Measurements from ENCODE around the gene FNDC3A. TPM values are rescaled to one million over a fixed set of nuclear protein-coding genes. Genes with fewer than 3 reads are reported as not detected.

The FNDC3A gene
- polyA plus RNA-seq, 1 of the 3 experiments (the other 2 are of a cell fraction), result 27.7 TPM

GRCh38 chr13:49246850-49247642 is 271.3 kb downstream of the FNDC3A start:
- H3K36me3 ChIP-seq (replicated peaks in 1 of 2; ENCODE audit: control insufficient read depth in 1 of 2, insufficient read depth in 2 of 2, low read length in 1 of 2), result peaks cover 10 to 14% of the 10 kb centered on the region in 2 experiments
- CTCF ChIA-PET, result interaction anchor here (1.0 to 2.8 kb wide), 2 partner anchors 34 to 360 kb away, joined by 4 to 18 read pairs; no protein-coding TSS in a partner anchor
- H3F3A ChIP-seq (replicated peaks; ENCODE audit: insufficient read depth), result peaks cover 8% of the 10 kb centered on the region
- no peaks in the 10 kb centered on the region for H3K9me3 ChIP-seq
- H3K27ac ChIP-seq (ENCODE audit: low read depth in 2 of 2, low read length in 1 of 2), result peak overlapping the region; percentile 67 to 71
- H3K4me2 ChIP-seq, result peak overlapping the region; percentile 88
- H3K79me2 ChIP-seq (ENCODE audit: insufficient read depth), result peaks cover 16% of the 10 kb centered on the region; the same call in 1 of the 2 replicates
- H2AFZ ChIP-seq (ENCODE audit: low read depth), result peak overlapping the region; percentile 98
- no peaks in the 10 kb centered on the region for H3K27me3 ChIP-seq (ENCODE audit: insufficient read depth)
- H3K9ac ChIP-seq, result peak overlapping the region; percentile 83
- H3K9me2 ChIP-seq, result no peaks in the 10 kb centered on the region
- no peaks in the 10 kb centered on the region for H4K20me1 ChIP-seq (ENCODE audit: insufficient read depth)
- H3K4me3 ChIP-seq (ENCODE audit: low read depth in 2 of 2, low read length in 1 of 2), result peak overlapping the region; percentile 71 to 75
- no peak for DNase-seq
- TF ChIP-seq POLR2AphosphoS5 (IDR thresholded peaks at IDR 0.05; ENCODE audit: low read depth, low read length) (no peak), PBX3 (IDR thresholded peaks at IDR 0.05) (no peak)
- 27% methylated on average over 4 of the region's 4 CpGs for WGBS (ENCODE audit: low lambda C conversion rate)
- POLR2A ChIA-PET, result interaction anchor here (1.7 kb wide), 1 partner anchor 197 kb away, joined by 14 read pairs; the partner anchor contains the start of genes CAB39L and SETDB2
- H3K4me1 ChIP-seq (ENCODE audit: control insufficient read depth in 1 of 2, insufficient read depth in 2 of 2, low read depth in 1 of 2, low read length in 1 of 2), result peaks cover 0 to 4% of the 10 kb centered on the region in 2 experiments; a peak in 2 of 4 replicates

- peak within 1 kb of the TSS; percentile 83 for H3K9ac ChIP-seq
- no peaks in the 10 kb centered on the region for H3K9me3 ChIP-seq
- H3K4me2 ChIP-seq, result peak within 1 kb of the TSS; percentile 88
- H3K79me2 ChIP-seq (ENCODE audit: insufficient read depth), result peaks cover 16% of the 10 kb centered on the region; the same call in 1 of the 2 replicates
- peaks cover 0 to 4% of the 10 kb centered on the region in 2 experiments; a peak in 2 of 4 replicates for H3K4me1 ChIP-seq (ENCODE audit: control insufficient read depth in 1 of 2, insufficient read depth in 2 of 2, low read depth in 1 of 2, low read length in 1 of 2)
- ChIA-PET POLR2A (interaction anchor here (1.7 kb wide), 1 partner anchor 196 kb away, joined by 14 read pairs; the partner anchor contains the start of genes CAB39L and SETDB2), CTCF (interaction anchor here (0.8 to 2.8 kb wide), 6 partner anchors 10 to 359 kb away, joined by 3 to 18 read pairs (median 4); no protein-coding TSS in a partner anchor)
- peaks cover 8% of the 10 kb centered on the region for H3F3A ChIP-seq (replicated peaks; ENCODE audit: insufficient read depth)
- peak within 1 kb of the TSS; percentile 98 for H2AFZ ChIP-seq (ENCODE audit: low read depth)
- under 1% methylated on average over 47 of the region's 56 CpGs for WGBS (ENCODE audit: low lambda C conversion rate)
- no peaks in the 10 kb centered on the region for H3K27me3 ChIP-seq (ENCODE audit: insufficient read depth)
- H4K20me1 ChIP-seq (ENCODE audit: insufficient read depth), result no peaks in the 10 kb centered on the region
- H3K27ac ChIP-seq (ENCODE audit: low read depth in 2 of 2, low read length in 1 of 2), result peak within 1 kb of the TSS; percentile 67 to 71
- H3K36me3 ChIP-seq (replicated peaks in 1 of 2; ENCODE audit: control insufficient read depth in 1 of 2, insufficient read depth in 2 of 2, low read length in 1 of 2), result peaks cover 12 to 18% of the 10 kb centered on the region in 2 experiments
- H3K9me2 ChIP-seq, result no peaks in the 10 kb centered on the region
- peak; percentile 88 for DNase-seq
- H3K4me3 ChIP-seq (ENCODE audit: low read depth in 2 of 2, low read length in 1 of 2), result peak within 1 kb of the TSS; percentile 71 to 75
- no peak for TF ChIP-seq FOSL2 (IDR thresholded peaks at IDR 0.05; ENCODE audit: borderline replicate concordance, low read depth)
- no peak for TF ChIP-seq GATA2 (CRISPR knock-in tag; IDR thresholded peaks at IDR 0.05)
- no peak for TF ChIP-seq EZH2phosphoT487 (IDR thresholded peaks at IDR 0.05; ENCODE audit: borderline replicate concordance, low read depth)
- 0 out of 2 replicates have a peak, but pooled peaks have one; percentile 26 for TF ChIP-seq RFX5 (IDR thresholded peaks at IDR 0.05; ENCODE audit: low read length)
- TF ChIP-seq CHD2 (IDR thresholded peaks at IDR 0.05; ENCODE audit: low read length, partially characterized antibody), result peak; percentile 48
- TF ChIP-seq IRF3 (IDR thresholded peaks at IDR 0.05; ENCODE audit: low read depth, low read length), result no peak
- TF ChIP-seq MXI1 (IDR thresholded peaks at IDR 0.05; ENCODE audit: low read depth, low read length), result peak; percentile 90
- TF ChIP-seq TAF1 (IDR thresholded peaks at IDR 0.05; ENCODE audit: borderline replicate concordance, low read depth, low read length), result peak; percentile 76
- no peak for TF ChIP-seq YY1 (IDR thresholded peaks at IDR 0.05; ENCODE audit: low read depth)
- TF ChIP-seq CTCF (IDR thresholded peaks at IDR 0.05), result no peak
- peak; percentile 49; the same call in 1 of the 2 replicates for TF ChIP-seq SIN3A (IDR thresholded peaks at IDR 0.05; ENCODE audit: borderline replicate concordance, low read depth, low read length)
Measured at GRCh38 chr13:49247643-49248621, 272.2 kb downstream of the FNDC3A start, which contains the start of gene CDADC1. TSS of gene CDADC1 (plus strand) at chr13:49247925. CDS start at chr13:49248038, 113 bp downstream.

All from SK-N-SH (cell line).